BE2C (cell line): ENCODE results near the gene IGFBP4.
A peak's percentile ranks its signal among the peaks of the same experiment; 100 is the strongest.

Source experiments
- DNase-seq: peaks from one replicate; pipeline ENCODE4 v3.0.0-alpha.2; 2020
- H3K27me3 ChIP-seq: fragments of 250-450 bp; sonication (Bioruptor Pico); 2 replicates; pipeline ENCODE4 v1.5.1; 2020; ENCODE audit warnings: mild to moderate bottlenecking
- H3K36me3 ChIP-seq: fragments of 250-450 bp; sonication (Bioruptor Pico); 2 replicates; pipeline ENCODE4 v1.5.1; 2020; ENCODE audit warnings: mild to moderate bottlenecking
- H3K4me1 ChIP-seq: fragments of 250-450 bp; sonication (Bioruptor Pico); 2 replicates; pipeline ENCODE4 v1.5.1; 2020
- H3K4me3 ChIP-seq: 2 replicates; pipeline ENCODE4 v1.5.1; 2011; ENCODE audit warnings: low read depth, low read length
- H3K9me3 ChIP-seq: fragments of 250-450 bp; sonication (Bioruptor Pico); 2 replicates; pipeline ENCODE4 v1.5.1; 2020
- CTCF ChIP-seq: IDR thresholded peaks from 2 replicates; pipeline ENCODE4 v1.5.1; 2012; ENCODE audit warnings: mild to moderate bottlenecking, low read depth, low read length

IGFBP4 gene

DNA sequence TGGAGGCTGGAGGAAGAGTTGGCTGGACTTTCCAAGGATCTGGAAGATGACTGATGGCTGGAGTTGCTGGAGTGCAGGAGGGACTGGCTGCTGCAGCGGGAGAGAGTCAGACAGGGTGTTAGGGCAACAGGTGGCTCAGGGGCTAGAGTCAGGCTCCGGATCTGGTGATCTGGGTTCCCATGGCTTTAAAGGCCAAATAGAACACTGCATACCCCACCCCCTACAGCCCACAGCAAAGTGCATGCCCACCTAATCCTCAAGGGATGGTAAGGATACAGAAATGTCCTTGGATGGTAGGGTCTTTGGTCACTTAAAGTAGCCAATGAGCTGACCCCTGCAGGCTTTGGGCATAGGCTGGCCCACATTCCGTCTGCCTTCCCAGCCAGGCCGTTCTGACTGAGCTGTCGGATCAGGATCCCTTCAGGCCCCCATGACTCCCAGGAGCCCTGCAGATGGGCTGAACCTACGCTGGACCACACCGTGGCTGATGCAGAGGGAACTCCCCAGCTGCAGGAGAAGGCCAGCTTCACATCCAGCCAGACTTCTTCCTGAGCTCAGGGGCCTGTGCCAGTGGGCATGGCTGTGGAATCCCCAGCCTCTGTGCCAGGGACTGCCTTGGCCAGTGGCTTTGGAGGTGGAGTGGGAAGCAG lies 44.2 kb downstream of the IGFBP4 start:
- Histone ChIP-seq H3K4me1 (peaks cover 21% of the 10 kb centered on the region), H3K4me3 (no peak overlapping the region), H3K27me3 (no peaks in the 10 kb centered on the region), H3K9me3 (no peaks in the 10 kb centered on the region), H3K36me3 (no peaks in the 10 kb centered on the region)
- DNase-seq: no peak
- TF ChIP-seq CTCF: no peak

DNA sequence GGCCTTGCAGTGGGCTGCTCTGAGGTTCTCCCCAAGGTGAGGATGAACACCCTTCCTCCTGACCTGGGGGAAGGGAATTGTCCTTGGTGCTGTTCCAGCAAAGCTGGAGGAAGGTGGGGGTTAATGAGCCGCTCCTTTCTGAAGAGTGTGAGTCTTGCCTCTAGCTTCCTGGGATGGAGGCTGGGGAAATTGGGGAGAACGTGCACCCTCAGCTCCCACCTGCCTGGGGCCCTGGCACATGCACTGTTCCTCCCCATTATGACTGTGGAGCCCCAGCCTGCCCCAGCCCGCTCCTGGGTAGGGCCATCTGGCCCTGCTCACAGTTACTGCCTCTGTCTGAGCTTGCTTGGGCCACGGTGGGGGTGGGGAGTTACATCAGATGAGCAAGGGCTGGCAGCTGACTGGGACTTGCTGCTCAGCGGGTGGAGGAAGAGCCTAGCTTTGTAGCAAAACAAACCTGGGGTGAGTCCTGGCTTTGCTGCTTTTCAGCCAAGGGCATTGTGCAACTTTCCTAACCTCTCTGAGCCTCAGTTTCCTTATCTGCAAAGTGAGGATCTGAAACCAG lies 47.1 kb downstream of the IGFBP4 start:
- no peaks in the 10 kb centered on the region for H3K27me3 ChIP-seq
- DNase-seq: peak; percentile 91
- no peak overlapping the region for H3K4me3 ChIP-seq
- no peak for TF ChIP-seq CTCF
- H3K9me3 ChIP-seq: no peaks in the 10 kb centered on the region
- H3K36me3 ChIP-seq: no peaks in the 10 kb centered on the region
- peaks cover 17% of the 10 kb centered on the region for H3K4me1 ChIP-seq

DNA sequence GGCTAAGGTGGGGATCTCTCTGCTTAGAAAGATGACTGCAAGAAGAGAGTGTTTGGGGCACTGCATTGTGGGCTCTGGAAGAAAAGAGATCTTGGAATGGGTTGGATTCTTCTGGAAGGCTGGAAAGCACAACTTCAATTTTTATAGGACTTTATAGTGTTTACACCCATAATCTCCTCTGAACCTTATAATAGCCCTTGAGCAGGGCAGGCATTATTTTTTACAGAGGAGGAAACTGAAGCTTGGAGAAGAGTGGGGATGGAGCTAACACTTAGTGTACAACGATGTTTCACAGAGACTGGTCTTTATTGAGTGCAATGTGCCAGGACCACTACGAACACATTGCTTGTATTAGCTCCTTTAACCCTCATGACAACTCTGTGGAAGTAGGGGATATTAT lies 47.7 kb downstream of the IGFBP4 start:
- H3K36me3 ChIP-seq: no peaks in the 10 kb centered on the region

GRCh38 chr17:40491486-40491885 lies 48.2 kb downstream of the IGFBP4 start:
- no peak for TF ChIP-seq CTCF
- no peak for DNase-seq
- peaks cover 17% of the 10 kb centered on the region for H3K4me1 ChIP-seq
- no peak overlapping the region for H3K4me3 ChIP-seq
- H3K9me3 ChIP-seq: no peaks in the 10 kb centered on the region
- no peaks in the 10 kb centered on the region for H3K27me3 ChIP-seq
- no peaks in the 10 kb centered on the region for H3K36me3 ChIP-seq

More for the DNA sequence above, 47.7 kb downstream of the IGFBP4 start:
- no peaks in the 10 kb centered on the region for H3K9me3 ChIP-seq
- no peak overlapping the region for H3K4me3 ChIP-seq
- no peak for DNase-seq
- H3K27me3 ChIP-seq: no peaks in the 10 kb centered on the region
- TF ChIP-seq CTCF: no peak
- peaks cover 17% of the 10 kb centered on the region for H3K4me1 ChIP-seq

DNA sequence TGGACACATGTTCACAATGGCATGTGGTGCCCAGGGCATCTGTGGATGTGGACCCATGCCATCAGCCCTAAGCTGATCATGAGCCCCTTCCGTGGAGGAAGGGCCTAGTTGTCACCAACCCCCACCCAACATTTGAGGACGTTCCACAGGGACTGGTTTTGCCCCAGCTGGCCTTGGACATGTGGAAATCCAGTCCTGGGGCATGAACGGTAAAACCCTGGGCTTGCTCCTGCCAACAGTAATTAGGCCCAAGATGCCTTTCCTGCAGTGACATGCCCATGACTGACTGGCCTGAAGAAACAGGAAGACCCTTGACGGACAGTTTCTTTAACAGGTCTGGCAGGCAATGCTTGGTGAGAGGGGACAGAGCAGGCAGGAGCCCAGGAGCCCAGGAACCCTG lies 50.4 kb downstream of the IGFBP4 start:
- TF ChIP-seq CTCF: no peak
- DNase-seq: no peak
- Histone ChIP-seq H3K4me1 (peaks cover 17% of the 10 kb centered on the region), H3K4me3 (no peak overlapping the region), H3K27me3 (no peaks in the 10 kb centered on the region), H3K9me3 (no peaks in the 10 kb centered on the region), H3K36me3 (no peaks in the 10 kb centered on the region)

GRCh38 chr17:40495140-40495539 lies 51.9 kb downstream of the IGFBP4 start:
- Histone ChIP-seq H3K4me1 (peaks cover 20% of the 10 kb centered on the region), H3K27me3 (no peaks in the 10 kb centered on the region), H3K36me3 (no peaks in the 10 kb centered on the region), H3K9me3 (no peaks in the 10 kb centered on the region), H3K4me3 (no peak overlapping the region)
- no peak for DNase-seq
- no peak for TF ChIP-seq CTCF
